NB4 (cell line): ENCODE results near the gene L3MBTL4.

ENCODE experiments used
- DNase-seq: peaks from one replicate; pipeline ENCODE4 v3.0.0; 2010; ENCODE audit warnings: low read depth
- H3K4me3 ChIP-seq: one replicate; pipeline ENCODE4 v1.5.1; 2011; ENCODE audit warnings: mild to moderate bottlenecking, low read depth, low read length, moderate library complexity
- CTCF ChIP-seq: IDR thresholded peaks from one replicate; pipeline ENCODE4 v1.5.1; 2012; ENCODE audit warnings: low read depth, low read length
- MYC ChIP-seq: IDR thresholded peaks from 2 replicates; pipeline ENCODE4 v1.6.1; 2011; ENCODE audit warnings: low read depth, low read length
- POLR2A ChIP-seq: IDR thresholded peaks from 2 replicates; pipeline ENCODE4 v1.6.1; 2011; ENCODE audit warnings: mild to moderate bottlenecking; ENCODE audit not compliant: insufficient read length; ENCODE audit errors: extremely low read depth
- TF ChIP-seq, protein P1 (sequence below): IDR thresholded peaks from 2 replicates; pipeline ENCODE4 v1.6.1; 2011; ENCODE audit warnings: low read depth, low read length

L3MBTL4 gene

GRCh38 chr18:5958822-5959221, 455.9 kb downstream of the L3MBTL4 start:
- no peak for DNase-seq
- H3K4me3 ChIP-seq = no peak overlapping the region
- no peak for TF ChIP-seq MYC
- TF ChIP-seq, protein P1, sequence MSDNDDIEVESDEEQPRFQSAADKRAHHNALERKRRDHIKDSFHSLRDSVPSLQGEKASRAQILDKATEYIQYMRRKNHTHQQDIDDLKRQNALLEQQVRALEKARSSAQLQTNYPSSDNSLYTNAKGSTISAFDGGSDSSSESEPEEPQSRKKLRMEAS = no peak

DNA sequence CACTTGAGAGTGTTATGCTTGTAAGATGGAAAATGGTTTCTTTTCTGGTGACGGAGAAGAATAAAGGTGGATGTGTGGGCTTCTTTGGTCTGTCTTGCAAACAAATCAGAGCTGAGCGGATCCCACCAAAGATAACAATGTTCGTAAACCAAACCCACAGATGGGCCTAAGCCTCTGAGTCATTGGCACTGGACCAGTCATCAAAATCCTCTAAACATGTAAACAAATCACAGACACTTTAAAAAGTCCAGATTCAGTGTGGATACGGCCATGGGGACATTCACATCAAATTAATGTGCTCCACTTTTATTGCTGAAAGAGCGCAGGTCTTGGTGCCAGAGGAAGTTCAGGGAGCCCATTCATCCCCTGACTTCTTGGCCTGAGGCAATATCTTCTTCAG, 458.9 kb downstream of the L3MBTL4 start:
- DNase-seq = no peak
- H3K4me3 ChIP-seq = no peak overlapping the region

DNA sequence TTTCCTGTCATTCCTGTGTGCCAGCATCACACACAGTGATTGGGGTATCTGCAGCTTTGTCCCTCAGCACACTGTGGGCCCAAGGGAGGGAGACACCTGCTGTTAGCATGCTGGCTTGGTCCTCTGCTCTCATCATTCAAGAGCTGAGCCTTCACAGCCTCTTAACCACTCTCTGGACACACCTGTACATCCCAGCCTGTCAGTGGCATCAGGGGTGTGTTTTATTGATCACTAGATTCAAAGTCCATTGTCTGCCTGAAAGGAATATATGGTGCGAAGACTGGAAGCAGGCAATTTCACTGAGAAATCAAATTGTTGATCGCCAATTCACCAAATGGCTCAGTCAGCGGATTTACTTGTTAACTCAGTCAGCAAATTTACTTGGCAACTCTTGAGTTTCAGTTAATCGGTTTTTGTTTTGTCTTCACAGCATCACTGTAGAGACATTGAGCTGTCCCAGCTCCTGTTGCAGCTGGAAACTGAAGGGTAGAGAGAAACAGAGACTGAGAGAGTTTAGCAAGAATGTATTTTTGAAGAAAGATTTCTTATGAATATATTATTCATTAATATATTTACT, 463.1 kb downstream of the L3MBTL4 start:
- TF ChIP-seq MYC = no peak
- TF ChIP-seq, protein P1 = no peak
- TF ChIP-seq POLR2A = no peak
- no peak for TF ChIP-seq CTCF
- DNase-seq = no peak
- H3K4me3 ChIP-seq = no peak overlapping the region

More for the DNA sequence above, 458.9 kb downstream of the L3MBTL4 start:
- no peak for TF ChIP-seq POLR2A
- TF ChIP-seq CTCF = no peak
- TF ChIP-seq MYC = no peak
- TF ChIP-seq, protein P1 = no peak

DNA sequence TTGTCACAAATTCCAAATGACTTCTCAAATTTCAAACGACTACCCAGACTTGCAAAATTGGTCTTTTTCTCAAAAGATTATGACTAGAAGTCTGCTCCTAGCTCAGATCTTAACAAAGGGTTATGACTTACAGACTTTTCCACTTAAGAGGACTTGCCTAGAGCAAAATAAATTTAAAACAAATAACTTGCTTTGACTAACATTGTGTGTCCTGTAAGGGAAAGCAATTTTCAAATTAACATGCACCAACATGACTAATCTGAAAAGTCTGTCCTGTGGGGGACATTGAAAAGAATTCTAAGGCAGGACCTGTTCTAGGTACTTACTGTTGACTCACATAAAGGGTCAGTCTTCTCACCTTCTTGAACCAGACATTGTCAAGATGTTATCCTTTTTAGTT, 465.9 kb downstream of the L3MBTL4 start:
- no peak for DNase-seq
- no peak overlapping the region for H3K4me3 ChIP-seq
- TF ChIP-seq, protein P1 = no peak
- TF ChIP-seq CTCF = no peak
- TF ChIP-seq POLR2A = no peak
- no peak for TF ChIP-seq MYC

GRCh38 chr18:5948237-5948636, 466.5 kb downstream of the L3MBTL4 start:
- no peak for DNase-seq

DNA sequence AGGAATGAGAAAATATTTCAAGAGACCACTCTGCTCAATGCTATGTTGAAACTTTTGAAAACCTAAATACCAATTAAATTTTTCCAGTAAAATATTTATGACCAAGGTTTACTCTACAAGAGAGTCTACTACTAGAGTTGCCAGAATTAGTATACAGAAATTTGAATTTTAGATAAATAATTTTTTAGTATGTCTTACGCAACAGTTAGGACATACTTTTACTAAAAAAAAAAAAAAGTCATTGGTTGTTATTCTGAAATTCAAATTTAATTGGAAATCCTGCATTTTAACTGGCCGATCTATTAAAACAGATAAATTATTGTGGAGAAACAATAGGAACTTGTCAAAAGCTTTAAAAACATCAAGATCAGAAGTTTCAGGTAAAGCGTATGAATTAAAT, 470.3 kb downstream of the L3MBTL4 start:
- no peak for DNase-seq
- no peak for TF ChIP-seq CTCF
- TF ChIP-seq, protein P1 = no peak
- no peak for TF ChIP-seq POLR2A
- no peak for TF ChIP-seq MYC
- H3K4me3 ChIP-seq = no peak overlapping the region

More at GRCh38 chr18:5948237-5948636, 466.5 kb downstream of the L3MBTL4 start:
- no peak for TF ChIP-seq MYC
- no peak for TF ChIP-seq POLR2A
- TF ChIP-seq, protein P1 = no peak
- no peak for TF ChIP-seq CTCF
- no peak overlapping the region for H3K4me3 ChIP-seq
